ENCODE results near the gene RPTN.

DNA sequence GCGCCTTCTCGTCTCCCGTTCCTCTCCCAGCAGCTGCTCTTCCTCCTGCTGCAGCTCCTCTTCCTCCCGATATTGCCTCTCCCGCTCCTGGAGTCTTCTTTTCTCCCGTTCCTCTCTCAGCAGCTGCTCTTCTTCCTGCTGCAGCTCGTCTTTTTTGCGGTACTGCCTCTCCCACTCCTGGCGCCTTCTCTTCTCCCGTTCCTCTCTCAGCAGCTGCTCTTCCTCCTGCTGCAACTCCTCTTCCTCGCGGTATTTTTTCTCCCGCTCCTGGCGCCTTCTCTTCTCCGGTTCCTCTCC is 49.1 kb downstream of the RPTN start:
- TF ChIP-seq, protein P1, sequence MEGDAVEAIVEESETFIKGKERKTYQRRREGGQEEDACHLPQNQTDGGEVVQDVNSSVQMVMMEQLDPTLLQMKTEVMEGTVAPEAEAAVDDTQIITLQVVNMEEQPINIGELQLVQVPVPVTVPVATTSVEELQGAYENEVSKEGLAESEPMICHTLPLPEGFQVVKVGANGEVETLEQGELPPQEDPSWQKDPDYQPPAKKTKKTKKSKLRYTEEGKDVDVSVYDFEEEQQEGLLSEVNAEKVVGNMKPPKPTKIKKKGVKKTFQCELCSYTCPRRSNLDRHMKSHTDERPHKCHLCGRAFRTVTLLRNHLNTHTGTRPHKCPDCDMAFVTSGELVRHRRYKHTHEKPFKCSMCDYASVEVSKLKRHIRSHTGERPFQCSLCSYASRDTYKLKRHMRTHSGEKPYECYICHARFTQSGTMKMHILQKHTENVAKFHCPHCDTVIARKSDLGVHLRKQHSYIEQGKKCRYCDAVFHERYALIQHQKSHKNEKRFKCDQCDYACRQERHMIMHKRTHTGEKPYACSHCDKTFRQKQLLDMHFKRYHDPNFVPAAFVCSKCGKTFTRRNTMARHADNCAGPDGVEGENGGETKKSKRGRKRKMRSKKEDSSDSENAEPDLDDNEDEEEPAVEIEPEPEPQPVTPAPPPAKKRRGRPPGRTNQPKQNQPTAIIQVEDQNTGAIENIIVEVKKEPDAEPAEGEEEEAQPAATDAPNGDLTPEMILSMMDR (conservative IDR thresholded peaks at IDR 0.05), result no peak
- TF ChIP-seq EZH2 (IDR thresholded peaks at IDR 0.05; ENCODE audit: low read depth), result no peak

Data from PC-9 (cell line).